HG02588 (cell line): Measurements from ENCODE around the gene RANBP3.
"Not testable (repeated sequence)": the region's sequence is repeated elsewhere in the genome, so short reads cannot be mapped to it uniquely, and the experiment has no call there.

Experiments
- ATAC-seq: cut with Tn5 transposase; IDR thresholded peaks from one replicate; pipeline ENCODE4 v1.9.1; 2021; ENCODE audit warnings: mild to moderate bottlenecking, moderate library complexity; ENCODE audit not compliant: unreplicated experiment

Gene RANBP3

GRCh38 chr19:5988517-5989387 lies 10.8 kb upstream of the RANBP3 start:
- no peak for ATAC-seq

DNA sequence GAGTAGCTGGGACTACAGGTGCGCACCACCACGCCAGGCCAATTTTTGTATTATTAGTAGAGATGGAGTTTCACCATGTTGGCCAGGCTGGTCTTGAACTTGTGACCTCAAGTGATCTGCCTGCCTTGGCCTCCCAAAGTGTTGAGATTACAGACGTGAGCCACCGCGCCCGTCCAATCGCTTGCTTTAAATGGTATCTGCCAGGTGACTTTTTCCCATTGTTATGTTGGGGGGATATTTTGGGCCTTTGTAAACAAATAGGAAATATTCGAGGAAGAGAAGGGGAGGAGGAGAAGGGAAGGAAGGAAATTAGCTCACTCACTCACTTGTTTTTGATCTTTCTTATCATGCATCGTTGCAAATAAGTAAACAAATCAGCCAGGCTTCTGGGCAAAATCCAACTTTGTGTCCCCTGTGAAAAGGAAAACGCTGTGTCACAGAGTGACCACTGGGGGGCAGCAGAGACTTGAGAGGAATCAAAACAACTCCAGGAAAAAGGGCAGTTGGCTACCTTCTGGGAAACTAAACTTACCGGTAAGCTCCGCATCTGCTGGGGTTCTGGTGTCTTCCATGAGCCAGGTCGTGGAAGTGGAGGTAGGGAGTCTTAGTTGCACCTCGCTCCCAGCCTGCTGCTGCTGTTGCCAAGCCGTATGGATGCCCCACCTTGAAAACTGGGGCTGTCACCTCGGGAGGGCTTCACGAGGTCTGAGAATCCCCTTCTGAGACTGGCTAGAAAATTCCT lies 9.3 kb upstream of the RANBP3 start:
- no peak for ATAC-seq

GRCh38 chr19:5985837-5986236 lies 7.9 kb upstream of the RANBP3 start:
- not testable (repeated sequence) for ATAC-seq

DNA sequence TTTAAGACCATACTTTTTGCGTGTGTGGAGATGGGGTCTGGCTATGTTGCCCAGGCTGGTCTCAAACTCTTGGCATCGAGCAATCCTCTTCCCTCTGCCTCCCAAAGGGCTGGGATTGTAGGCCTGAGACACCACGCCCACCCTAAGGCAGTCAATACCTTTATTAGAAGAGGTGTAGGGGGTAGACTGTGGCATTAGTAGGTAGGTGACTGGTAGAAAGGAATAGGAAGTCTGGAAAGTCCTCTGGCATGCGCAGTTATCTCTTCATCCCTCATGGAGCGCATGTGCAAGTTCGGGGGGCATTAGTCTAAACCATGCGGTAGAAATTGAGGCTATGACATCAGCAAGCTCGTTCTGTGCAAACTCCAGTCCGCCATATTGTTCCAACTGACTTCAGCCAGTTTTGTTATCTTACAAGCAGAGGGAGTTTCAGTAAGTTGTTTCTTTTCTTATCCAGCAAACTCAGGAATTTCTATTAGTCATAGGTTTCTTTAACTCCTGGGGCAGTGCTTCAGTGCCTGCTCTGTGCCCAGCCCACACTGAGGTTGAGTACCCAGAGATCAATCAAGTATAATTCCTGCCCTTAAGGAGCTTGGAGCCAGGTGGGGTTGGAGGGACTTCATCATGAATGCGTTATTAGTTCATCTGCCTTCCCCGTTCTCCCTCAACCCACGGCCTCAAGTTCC lies 7.3 kb upstream of the RANBP3 start:
- no peak for ATAC-seq

DNA sequence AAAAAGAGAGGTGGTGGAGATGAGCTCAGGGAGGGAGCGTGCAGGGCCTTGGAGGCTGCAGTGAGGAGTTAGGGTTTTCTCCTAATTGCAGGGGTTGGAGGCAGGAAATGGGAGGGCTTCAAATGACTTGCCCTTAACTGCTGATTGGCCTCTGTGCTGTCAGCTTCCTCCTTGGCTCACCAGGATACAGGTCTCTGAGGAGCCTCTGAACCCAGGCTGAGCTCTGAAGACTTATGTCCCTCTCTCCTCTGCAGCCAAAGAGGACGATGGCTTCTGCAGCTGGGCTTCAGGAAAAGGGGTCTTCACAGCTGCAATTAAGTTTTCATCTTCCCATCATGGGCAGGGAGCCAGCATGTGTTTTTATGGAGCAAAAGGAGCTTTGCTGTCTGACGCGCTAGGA lies 6.7 kb upstream of the RANBP3 start:
- no peak for ATAC-seq

DNA sequence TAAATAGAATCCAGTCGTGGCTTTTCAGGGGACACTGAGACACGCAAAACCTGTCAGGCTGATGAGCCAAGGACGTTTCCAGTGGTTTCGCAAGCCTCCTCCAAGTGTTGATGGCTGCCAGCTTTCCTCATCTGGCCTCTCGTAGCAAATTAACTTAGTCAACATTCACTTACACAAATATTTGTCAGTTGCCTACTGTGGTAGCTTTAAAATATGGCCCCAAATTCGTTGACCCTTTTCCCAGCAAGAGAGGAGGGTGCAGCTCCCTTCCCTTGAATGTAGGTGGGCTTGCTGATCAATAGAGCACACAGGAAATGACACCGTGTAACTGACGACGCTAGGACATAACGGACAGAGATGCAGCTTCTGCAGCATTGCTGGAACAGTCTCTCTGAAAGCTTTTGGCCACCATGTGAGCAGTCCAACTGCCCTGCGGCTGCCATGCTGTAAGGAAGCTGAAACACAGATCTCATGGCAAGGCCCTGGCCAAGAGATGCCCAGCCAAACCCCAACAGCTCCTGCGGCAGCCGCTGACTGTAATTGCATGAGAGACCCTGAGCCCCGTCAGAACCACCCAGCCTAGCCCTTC lies 5.5 kb upstream of the RANBP3 start:
- ATAC-seq, result no peak

- no peak for ATAC-seq
Observed at GRCh38 chr19:5978606-5979552, 939 bp upstream of the RANBP3 start.

- ATAC-seq, result no peak
Observed at GRCh38 chr19:5977222-5977784, 637 bp downstream of the RANBP3 start.

DNA sequence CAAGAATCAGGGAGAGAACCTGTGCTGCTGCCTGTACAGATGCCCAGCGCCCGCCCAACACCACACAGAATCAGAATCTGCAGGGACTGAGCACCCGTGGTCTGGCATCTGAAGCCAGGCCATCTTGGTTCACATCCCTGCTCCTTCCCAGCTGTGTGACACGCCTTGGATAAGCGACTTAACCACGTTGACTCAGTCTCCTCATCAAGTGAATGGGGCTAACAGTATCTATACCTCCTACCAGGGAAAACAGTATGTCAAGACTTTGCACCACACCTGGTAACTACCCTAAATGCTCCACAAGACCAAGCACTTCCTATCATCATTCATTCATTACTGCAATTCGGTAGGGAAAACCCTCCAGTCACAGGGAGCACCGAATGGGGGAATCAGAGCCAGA lies 1.2 kb downstream of the RANBP3 start:
- ATAC-seq, result no peak

- ATAC-seq, result no peak
Observed at GRCh38 chr19:5975388-5975728, 2.6 kb downstream of the RANBP3 start.

- no peak for ATAC-seq
Observed at GRCh38 chr19:5974721-5975387, 3.1 kb downstream of the RANBP3 start.

DNA sequence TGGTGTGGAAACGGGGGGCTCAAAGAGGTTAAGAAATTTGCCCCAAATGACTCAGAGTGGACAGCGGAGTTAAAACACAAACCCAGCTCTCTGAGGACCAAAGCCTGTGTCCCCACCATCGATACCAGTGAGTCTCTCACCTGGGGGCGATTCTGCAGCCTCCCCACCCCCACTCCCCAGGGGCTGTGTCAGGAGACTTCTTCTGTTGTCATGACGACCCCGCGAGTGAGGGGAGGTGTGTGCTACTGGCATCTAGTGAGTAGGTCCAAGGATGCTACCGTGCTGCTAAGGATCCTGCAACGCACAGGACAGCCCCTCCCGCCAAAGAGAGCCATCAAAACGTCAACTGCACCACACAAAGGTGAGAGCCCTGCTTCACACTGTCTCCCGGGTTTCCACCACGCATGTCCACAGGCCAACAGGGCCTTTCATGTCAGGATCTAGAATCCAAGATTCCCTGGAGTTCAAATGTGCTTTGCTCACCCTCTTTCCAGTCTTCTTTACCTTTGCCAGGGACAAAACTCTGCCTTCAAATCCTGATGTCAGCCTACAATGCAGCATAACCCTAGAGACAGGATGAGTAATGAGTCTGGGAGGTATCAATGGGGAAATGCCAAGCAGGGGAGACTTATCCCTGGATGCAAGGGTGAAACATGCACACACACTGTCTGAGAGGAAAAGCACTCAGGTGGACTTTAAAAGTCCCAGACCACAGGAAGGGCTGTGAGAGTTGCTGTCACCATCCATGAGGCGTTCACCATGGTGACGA lies 3.9 kb downstream of the RANBP3 start:
- no peak for ATAC-seq

DNA sequence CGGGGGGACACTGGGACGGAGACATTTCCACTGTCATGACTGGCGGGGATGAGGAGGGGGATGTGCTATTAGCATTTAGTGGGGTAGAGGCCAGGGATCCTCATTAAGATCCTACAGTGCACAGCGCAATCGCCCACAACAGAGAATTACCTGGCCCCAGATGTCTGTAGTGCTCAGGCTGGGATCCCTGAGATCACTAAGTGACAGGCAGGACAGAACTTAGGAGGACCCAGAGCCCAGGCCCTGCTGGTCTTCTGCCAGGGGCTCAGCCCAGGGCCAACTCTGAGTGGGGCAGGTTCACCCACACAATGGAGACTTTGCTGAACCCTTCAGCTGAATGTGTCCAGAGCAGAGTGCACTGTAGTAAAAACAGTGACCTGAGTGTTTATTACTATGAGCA lies 4.6 kb downstream of the RANBP3 start:
- ATAC-seq, result no peak

DNA sequence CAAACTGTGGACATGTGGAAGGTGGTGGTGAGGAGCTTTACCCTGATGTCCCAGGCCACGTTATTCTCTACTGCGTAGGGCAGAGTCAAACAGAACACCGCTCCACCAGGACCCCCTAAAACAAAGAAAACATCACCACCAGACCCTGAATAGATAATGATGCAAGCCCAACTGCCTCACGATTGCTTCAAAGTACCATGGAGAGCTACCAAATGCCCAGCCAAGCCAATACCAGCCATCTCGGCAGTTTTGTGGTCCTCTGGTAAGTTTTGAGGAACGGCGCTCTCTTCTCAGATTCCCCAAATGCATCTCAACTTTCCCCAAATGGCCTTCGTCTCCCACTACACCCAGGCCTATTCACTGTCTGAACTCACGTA lies 5.6 kb downstream of the RANBP3 start:
- no peak for ATAC-seq

- no peak for ATAC-seq
Observed at GRCh38 chr19:5971714-5972354, 6.1 kb downstream of the RANBP3 start.

DNA sequence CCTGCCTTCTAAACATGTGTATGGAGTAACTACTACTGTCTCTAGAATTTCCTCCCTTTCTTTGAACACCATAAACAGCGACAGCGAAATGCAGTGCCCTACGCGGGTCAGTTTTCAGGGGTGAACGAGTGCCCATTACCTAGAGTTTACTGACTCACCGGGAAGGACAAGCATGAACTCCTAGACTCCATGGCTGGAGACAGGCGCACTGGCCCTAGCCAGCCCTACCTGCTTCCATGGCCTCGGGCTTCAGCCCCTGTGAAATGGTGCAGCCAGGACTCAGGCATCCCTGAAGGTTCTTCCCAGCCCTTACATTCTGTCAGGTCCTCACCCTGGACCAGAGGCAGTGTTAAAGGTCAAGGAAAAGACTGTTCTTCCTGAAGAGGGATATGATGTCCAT lies 8.5 kb downstream of the RANBP3 start:
- ATAC-seq, result no peak

DNA sequence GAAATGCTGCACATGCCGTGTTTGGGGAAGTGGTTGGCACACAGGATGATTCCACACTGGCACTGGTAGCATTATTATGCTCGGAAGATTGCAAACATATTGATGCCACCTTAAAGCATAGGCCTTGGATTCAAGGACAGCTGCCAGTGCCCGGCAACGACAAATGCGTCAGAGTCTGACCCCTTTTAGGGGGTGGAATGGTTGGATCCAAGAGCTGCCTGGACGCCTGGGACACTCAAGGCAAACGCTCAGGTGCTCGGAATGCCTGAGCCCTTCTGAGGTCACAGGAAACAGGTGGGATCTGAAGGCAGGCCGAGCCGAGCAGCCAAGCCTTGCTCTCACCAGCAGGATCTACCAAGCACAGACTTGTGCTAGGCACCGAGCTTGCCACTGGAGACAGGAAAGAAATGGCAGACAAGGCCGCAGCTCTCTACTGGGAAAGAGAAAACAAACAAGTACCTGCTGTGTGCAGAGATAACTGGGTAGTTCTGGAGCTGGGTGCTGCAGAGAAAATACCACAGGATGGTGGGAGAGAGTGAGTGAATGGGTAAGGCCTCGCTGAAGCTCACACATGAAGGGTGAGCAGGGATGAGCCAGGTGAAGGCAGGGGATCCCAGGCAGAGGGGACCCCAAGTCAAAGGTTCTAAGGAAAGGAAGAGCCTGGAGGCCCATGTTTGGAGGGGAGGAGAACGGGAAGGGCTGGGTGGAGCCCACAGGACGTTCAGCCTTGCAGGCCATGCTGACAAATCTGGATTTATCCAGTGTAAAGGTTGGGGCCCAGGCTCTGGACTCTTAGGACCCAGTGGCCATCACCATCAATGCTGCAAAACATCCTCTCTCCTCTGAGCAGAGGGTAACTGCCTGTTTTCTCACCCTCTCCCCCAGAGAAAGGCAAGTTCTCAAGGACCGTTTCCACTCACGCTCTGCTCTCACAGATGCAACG lies 9.2 kb downstream of the RANBP3 start:
- no peak for ATAC-seq
